T-helper 22 cell (primary cell): Measurements from ENCODE around the gene SPNS3.

Source experiments
- DNase-seq: peaks from one replicate; pipeline ENCODE4 v3.0.0-alpha.2; 2020; ENCODE audit warnings: low read depth

Gene SPNS3

GRCh38 chr17:4433515-4434031, at the start of gene SPNS3:
Gene SPNS3, plus strand, starts transcription at chr17:4433940. Its CDS starts 28 bp downstream, at chr17:4433968.
- no peak for DNase-seq

DNA sequence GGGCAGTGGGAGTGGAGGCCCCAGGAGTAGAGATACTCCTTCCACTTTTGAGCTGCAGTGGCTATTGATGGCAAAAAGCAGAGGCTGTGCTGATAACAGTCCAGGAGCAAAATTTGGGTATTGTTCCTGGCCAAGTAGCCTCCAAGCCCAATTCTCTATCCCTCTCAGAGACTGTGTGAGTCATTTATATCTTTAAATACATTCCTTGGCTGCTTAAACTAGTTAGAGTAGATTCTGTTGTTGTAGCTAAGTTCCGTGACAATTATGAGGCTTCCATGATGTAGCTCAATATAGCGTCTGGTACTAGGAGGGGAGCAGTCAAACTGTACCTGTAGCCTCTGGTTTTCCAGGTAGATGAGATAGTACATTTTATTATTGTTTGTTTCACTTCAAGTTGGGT, 47.3 kb upstream of the SPNS3 start:
- no peak for DNase-seq

- DNase-seq: no peak
These were observed 46.6 kb upstream of the SPNS3 start for GRCh38 chr17:4387137-4387536.

DNA sequence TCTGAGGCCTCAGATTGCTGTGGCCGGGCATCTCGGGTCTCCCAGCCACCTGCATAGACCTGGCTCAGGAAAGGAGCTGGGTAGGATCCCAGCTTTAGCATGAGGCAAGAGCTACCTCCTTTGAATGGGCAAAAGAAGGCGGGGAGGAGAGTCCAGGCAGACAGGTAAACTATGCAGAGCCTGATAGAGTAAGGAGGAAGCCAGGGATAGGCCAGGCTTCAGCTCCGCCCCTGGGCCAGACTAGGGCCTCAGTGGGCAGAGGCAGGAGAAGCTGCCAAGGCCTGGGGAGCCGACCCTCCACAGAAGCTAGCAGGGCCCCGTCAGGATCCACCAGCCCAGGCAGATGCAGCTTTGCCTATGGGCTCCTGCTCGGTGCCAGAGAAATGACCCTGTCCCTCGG, 44.7 kb upstream of the SPNS3 start:
- no peak for DNase-seq

GRCh38 chr17:4393806-4394205, 39.9 kb upstream of the SPNS3 start:
- DNase-seq: no peak

DNA sequence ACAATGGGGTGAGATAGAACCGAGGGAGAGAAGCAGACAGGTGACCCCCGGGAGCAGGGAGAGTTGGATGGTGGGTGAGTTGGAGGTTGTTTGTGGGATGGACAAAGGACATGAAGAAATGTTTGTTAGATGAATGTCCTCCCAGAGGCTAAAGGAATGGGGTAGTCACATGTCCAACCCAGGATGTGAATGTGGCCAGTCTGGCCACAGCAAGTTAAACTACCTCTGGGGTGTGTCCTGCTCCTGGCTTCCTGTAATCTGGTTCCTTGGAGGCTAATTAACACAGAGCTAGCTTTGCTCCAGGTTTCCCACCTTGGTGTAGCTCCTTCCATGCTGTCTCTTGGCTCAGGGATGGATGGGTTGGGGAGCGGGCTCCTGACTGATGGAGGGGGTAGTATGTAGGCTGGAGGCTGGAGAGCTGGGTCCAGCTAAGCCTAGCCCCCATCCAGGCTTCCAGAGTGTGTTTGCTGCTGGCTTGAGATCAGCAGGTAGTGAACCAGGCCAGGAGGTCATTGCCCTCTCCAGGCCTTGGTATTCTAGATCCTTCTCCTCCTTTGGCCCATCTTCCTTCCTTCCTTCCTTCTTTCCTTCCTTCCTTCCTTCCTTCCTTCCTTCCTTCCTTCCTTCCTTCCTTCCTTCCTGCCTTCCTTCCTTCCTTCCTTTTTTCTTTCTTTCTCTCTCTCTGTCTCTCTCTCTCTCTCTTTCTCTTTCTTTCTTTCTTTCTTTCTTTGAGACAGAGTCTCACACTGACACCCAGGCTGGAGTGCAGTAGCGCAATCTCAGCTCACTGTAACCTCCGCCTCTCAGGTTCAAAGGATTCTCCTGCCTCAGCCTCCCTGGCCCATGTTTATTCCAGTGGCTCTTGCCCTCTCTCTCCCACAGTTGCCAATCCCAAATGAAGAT, 39.3 kb upstream of the SPNS3 start:
- DNase-seq: no peak

GRCh38 chr17:4395111-4395478, 38.6 kb upstream of the SPNS3 start:
- DNase-seq: no peak

DNA sequence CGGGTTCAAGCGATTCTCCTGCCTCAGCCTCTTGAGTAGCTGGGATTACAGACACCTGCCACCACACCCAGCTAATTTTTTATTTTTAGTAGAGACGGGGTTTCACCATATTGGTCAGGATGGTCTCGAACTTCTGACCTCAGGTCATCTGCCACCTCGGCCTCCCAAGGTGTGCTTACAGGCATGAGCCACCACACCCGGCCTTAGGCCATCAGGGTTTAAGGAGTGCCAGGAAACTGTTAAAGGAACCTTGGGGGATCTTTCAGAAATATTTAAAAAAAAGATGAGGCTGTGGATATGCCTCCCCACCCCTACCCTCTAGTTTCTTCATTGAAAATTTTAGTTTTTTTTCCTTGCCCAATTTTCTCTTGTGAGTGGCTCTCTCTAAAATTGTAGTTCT, 35.9 kb upstream of the SPNS3 start:
- no peak for DNase-seq

DNA sequence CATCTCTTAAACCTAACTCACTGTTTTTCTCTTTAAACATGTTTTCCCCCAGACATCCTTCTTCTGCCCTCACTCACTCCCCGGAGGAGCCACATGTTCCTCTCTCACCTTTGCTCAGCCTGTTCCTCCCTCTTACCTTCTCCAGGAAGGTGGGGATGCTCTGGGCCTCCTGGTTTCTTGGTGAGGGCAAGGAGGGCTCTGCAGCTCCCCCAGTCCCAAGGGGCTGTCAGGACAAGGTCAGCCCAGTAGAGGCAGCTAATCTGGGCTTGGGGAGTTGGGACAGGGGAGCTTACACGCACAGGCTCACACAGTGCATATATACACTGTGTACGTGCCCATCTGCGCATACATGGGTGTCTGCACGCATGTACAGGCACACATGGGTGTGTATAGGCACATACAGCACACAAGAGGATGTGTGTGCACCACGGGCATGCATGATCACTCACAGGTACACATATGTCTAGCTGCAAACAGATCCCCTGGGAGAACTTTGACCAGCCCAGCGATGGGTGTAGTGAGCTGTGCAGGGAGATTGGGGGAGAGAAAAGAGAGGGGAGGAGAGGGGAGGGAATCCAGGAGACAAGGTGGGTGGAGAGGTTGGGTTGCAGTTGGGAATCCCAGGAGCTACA, 28.6 kb upstream of the SPNS3 start:
- no peak for DNase-seq

DNA sequence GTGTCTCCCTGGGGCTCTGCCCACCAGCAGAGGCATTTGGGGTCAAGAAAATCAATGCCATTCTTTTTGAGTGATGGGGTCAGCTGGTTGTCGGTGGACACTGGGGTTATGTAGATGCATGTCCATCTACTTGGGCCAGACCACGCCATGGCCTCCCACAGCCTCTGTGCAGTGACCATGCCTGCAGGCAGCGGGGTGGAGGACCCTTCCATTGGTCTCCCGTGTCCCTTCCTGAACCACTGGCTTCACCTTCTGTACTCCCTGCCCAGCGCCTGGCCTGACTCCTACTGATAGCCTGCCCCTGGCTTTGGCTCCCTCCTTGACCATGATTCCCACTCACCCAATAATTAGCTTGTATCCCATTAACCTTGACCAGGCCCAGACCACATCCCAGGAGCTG, 28.0 kb upstream of the SPNS3 start:
- DNase-seq: no peak

GRCh38 chr17:4406386-4406785, 27.4 kb upstream of the SPNS3 start:
- DNase-seq: no peak

GRCh38 chr17:4407216-4407615, 26.5 kb upstream of the SPNS3 start:
- DNase-seq: no peak

DNA sequence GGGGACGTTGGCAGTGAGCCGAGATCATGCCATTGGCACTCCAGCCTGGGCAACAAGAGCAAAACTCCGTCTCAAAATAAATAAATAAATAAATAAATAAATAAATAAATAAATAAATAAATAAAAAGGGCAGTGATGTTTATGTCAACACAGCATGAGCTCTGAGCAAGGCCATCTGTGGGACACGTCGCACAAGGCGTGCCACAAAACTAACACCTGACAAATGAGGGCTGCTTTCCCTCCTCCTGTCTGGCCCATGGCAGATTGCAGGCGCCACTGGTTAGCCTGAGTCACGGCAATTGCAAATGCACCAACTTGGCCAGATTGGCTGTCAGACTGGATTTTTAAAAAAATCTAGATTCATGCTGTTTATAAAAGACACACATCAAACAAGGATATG, 25.9 kb upstream of the SPNS3 start:
- no peak for DNase-seq

GRCh38 chr17:4409659-4410058, 24.1 kb upstream of the SPNS3 start:
- DNase-seq: no peak

DNA sequence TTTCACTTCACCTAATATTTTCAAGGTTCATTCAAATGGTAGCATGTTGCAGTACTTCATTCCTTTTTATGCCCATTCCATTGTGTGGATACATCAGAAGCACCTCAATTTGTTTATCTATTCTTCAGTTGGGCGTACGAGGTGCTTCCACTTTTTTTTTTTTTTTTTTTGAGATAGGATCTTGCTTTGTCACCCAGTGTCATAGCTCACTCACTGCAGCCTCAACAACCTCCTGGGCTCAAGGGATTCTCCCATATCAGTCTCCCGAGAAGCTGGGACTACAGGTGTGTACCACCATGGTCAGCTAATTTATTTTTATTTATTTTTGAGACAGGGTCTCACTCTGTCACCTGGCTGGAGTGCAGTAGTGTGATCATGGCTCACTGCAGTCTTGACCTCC, 22.5 kb upstream of the SPNS3 start:
- no peak for DNase-seq

DNA sequence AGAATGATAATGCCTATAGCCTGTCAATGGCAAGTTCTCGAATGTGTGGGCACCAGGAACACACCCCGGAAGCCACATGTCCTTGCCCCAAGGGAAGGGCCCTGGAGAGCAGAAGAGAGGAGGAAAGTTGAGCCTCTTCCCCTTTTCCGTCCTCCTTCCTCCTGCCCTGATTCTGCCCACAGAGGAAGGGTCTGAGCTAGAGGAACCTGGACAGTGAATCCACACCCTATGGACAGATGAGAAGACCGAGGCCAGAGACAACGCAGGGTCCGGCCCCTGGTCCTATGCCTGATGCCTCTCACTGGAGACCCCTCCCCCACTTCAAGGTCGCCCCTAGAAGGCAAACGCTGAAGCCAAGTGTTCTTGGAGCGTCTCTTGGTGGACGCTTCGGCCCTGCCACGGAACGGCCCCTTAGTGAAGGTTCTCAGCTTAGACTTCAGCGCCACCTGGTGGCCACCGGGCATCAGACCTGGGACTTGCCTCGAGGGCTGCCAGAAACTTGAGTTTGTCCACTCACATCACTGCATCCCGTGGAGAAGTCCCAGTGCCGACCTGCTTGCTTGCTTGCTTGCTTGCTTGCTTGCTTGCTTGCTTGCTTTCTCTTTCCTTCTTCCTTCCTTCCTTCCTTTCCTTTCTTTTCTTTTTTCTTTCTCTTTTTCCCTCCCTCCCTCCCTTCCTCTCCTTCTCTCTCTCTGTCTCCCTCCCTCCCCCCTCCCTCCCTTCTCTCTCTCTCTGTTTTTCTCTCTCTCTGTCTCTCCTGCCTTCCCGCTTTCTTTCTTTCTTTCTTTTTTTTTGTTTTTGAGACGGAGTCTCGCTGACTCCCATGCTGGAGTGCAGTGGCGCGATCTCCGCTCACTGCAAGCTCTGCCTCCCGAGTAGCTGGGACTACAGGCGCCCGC, 20.6 kb upstream of the SPNS3 start:
- peak; percentile 67 for DNase-seq

- no peak for DNase-seq
These were observed 16.5 kb upstream of the SPNS3 start for GRCh38 chr17:4417129-4417667.

- no peak for DNase-seq
These were observed 13.0 kb upstream of the SPNS3 start for GRCh38 chr17:4420692-4421131.

DNA sequence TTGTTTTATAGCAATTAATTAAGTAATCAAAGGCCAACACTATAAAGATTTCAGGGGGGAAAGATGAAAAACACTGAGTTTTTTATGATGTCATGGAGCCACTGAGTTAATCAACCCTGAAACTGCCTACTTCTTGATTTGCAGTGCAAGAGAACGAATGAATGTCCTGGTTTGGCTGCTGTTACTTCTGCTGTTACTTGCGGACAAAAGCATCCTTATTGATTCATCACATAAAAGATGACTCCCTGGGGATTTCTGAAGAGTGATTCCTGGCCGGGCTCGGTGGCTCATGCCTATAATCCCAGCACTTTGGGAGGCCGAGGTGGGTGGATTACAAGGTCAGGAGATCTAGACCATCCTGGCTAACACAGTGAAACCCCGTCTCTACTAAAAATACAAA, 10.9 kb upstream of the SPNS3 start:
- DNase-seq: no peak

DNA sequence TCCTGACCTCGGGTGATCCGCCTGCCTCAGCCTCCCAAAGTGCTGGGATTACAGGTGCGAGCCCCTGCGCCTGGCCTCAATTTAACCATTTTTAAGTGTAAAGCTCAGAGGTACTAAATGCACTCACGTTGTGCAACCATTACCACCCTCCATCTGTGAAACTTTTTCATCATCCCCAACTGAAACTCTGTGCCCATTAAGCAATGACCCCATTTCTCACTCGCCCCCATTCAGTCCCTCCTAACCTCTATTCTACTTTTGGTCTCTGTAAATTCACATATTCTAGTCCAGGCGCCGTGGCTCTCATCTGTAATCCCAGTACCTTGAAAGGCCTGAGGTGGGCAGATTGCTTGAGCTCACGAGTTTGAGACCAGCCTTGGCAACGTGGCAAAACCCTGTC, 8.3 kb upstream of the SPNS3 start:
- no peak for DNase-seq

- DNase-seq: no peak
These were observed 7.1 kb upstream of the SPNS3 start for GRCh38 chr17:4426499-4427208.
